Ascending aorta (tissue), 2 donors: ENCODE results near the gene GPR6. TPM values are rescaled to one million over a fixed set of nuclear protein-coding genes. Genes with fewer than 3 reads are reported as not detected.

Experiments used
- DNase-seq, 2 donors: peaks; one replicate each; pipeline ENCODE4 v3.0.0-alpha.2; 2019; ENCODE audit warnings: low spot score in 2 of 2
- H3K27ac ChIP-seq, 2 donors: fragments of 200-600 bp; sonication (generic); one replicate each; pipeline ENCODE4 v1.5.1; 2016 to 2017; ENCODE audit warnings: mild to moderate bottlenecking in 1 of 2
- H3K27me3 ChIP-seq: fragments of 200-600 bp; sonication (generic); one replicate; pipeline ENCODE4 v1.5.1; 2017
- H3K36me3 ChIP-seq, 2 donors: fragments of 200-600 bp; sonication (generic); one replicate each; pipeline ENCODE4 v1.5.1; 2016
- H3K4me1 ChIP-seq, 2 donors: fragments of 200-600 bp; sonication (generic); one replicate each; pipeline ENCODE4 v1.5.1; 2016 to 2017; ENCODE audit warnings: mild to moderate bottlenecking in 1 of 2
- H3K4me3 ChIP-seq, 2 donors: fragments of 200-600 bp; sonication (generic); one replicate each; pipeline ENCODE4 v1.5.1; 2016 to 2017; ENCODE audit warnings: mild to moderate bottlenecking in 1 of 2
- H3K9me3 ChIP-seq, 2 donors: fragments of 200-600 bp; sonication (generic); one replicate each; pipeline ENCODE4 v1.5.1; 2016
- CTCF ChIP-seq, 3 experiments: fragments of 200-600 bp in 2 of 3; fragments of 450-650 bp in 1 of 3; sonication (generic) in 2 of 3; IDR thresholded peaks; one replicate each; pipeline ENCODE4 v1.5.1; 2016 to 2019; ENCODE audit warnings: antibody characterized with exemption in 3 of 3, mild to moderate bottlenecking in 1 of 3, moderate library complexity in 1 of 3
- intact Hi-C: fragments of 100-400 bp; cut with DNase I; formaldehyde crosslinking; loops from one replicate; pipeline ENCODE4 v1.15.1; 2023
- total RNA-seq: library from RNA; depleted of rRNA; stranded (reverse); fragments of >200 nt; gene quantifications from one replicate; pipeline ENCODE4 v1.1.0, GENCODE V29; 2016

Gene GPR6
- total RNA-seq, 1 donor from 2014 or later = not detected

- intact Hi-C loops = no loop called here
- Histone ChIP-seq H3K4me3 (no peak overlapping the region), H3K27ac (no peak overlapping the region), H3K36me3 (no peaks in the 10 kb centered on the region), H3K4me1 (no peaks in the 10 kb centered on the region), H3K9me3 (no peaks in the 10 kb centered on the region), H3K27me3 (peaks cover 8% of the 10 kb centered on the region)
- no peak for DNase-seq
- no peak for TF ChIP-seq CTCF (IDR thresholded peaks at IDR 0.05)
Measured at GRCh38 chr6:109979033-109979921, 1.2 kb downstream of the GPR6 start.

- Histone ChIP-seq H3K36me3 (no peaks in the 10 kb centered on the region), H3K27ac (no peak overlapping the region), H3K4me1 (no peaks in the 10 kb centered on the region), H3K4me3 (no peak overlapping the region), H3K9me3 (no peaks in the 10 kb centered on the region), H3K27me3 (peaks cover 2% of the 10 kb centered on the region)
- no peak for DNase-seq
- no peak for TF ChIP-seq CTCF (IDR thresholded peaks at IDR 0.05)
- intact Hi-C loops = no loop called here
Measured at GRCh38 chr6:109984410-109984809, 6.3 kb downstream of the GPR6 start.

- Histone ChIP-seq H3K27me3 (no peaks in the 10 kb centered on the region), H3K4me3 (no peak overlapping the region), H3K36me3 (no peaks in the 10 kb centered on the region), H3K4me1 (no peaks in the 10 kb centered on the region), H3K9me3 (no peaks in the 10 kb centered on the region), H3K27ac (no peak overlapping the region)
- no peak for TF ChIP-seq CTCF (IDR thresholded peaks at IDR 0.05)
- intact Hi-C loops = no loop called here
- DNase-seq = no peak
Measured at GRCh38 chr6:109987196-109987595, 9.1 kb downstream of the GPR6 start.

- TF ChIP-seq CTCF (IDR thresholded peaks at IDR 0.05) = no peak
- DNase-seq = no peak
- no peaks in the 10 kb centered on the region for H3K27me3 ChIP-seq
- no peaks in the 10 kb centered on the region for H3K9me3 ChIP-seq
- no peak overlapping the region for H3K27ac ChIP-seq
- H3K4me3 ChIP-seq = no peak overlapping the region
- H3K36me3 ChIP-seq = no peaks in the 10 kb centered on the region
- H3K4me1 ChIP-seq = no peaks in the 10 kb centered on the region
- intact Hi-C loops = no loop called here
Measured at GRCh38 chr6:109991201-109992101, 13.3 kb downstream of the GPR6 start.

- no peak for TF ChIP-seq CTCF (IDR thresholded peaks at IDR 0.05)
- Histone ChIP-seq H3K27me3 (no peaks in the 10 kb centered on the region), H3K4me3 (no peak overlapping the region), H3K4me1 (no peaks in the 10 kb centered on the region), H3K9me3 (no peaks in the 10 kb centered on the region), H3K36me3 (no peaks in the 10 kb centered on the region), H3K27ac (no peak overlapping the region)
- intact Hi-C loops = no loop called here
- no peak for DNase-seq
Measured at GRCh38 chr6:109998159-109998785, 20.2 kb downstream of the GPR6 start.
